ENCODE results near the gene ZFPM1. TPM values are rescaled to one million over a fixed set of nuclear protein-coding genes. Genes with fewer than 3 reads are reported as not detected.

Gene ZFPM1
- total RNA-seq, 4 donors from 2014 or later = 0.50 to 4.0 (median 1.3) TPM

DNA sequence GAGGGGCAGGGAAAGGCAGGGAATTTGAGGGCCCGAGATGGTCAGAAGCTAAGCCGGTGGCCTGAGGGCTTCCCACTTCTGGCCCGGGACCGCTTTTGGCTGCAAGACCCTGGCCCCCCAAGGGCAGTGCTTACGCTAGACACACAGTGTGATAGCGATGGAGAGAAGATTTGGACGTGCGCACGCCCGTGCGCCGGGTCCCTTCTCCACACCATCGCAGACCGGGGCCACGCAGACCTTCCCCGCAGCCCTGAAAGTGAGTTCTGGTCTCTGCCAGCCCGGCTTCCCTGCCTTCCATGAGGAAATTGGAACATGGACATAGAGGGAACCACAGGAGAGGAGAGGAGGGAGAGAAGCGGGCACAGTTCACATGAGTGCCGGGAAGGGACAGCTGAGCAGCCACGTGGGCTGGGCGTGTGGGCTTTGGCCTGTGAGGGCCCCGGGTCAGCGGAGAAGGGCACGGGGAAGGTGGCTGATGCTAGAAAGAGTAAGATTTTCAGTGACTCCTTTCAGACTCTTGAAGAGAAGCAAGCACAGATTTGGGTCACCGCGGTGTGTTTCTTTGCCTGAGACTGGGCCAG lies 23.8 kb downstream of the ZFPM1 start:
- ATAC-seq (ENCODE audit: low FRiP score) (no peak), DNase-seq (ENCODE audit: low spot score) (no peak)
- TF ChIP-seq, protein P1, sequence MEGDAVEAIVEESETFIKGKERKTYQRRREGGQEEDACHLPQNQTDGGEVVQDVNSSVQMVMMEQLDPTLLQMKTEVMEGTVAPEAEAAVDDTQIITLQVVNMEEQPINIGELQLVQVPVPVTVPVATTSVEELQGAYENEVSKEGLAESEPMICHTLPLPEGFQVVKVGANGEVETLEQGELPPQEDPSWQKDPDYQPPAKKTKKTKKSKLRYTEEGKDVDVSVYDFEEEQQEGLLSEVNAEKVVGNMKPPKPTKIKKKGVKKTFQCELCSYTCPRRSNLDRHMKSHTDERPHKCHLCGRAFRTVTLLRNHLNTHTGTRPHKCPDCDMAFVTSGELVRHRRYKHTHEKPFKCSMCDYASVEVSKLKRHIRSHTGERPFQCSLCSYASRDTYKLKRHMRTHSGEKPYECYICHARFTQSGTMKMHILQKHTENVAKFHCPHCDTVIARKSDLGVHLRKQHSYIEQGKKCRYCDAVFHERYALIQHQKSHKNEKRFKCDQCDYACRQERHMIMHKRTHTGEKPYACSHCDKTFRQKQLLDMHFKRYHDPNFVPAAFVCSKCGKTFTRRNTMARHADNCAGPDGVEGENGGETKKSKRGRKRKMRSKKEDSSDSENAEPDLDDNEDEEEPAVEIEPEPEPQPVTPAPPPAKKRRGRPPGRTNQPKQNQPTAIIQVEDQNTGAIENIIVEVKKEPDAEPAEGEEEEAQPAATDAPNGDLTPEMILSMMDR (IDR thresholded peaks at IDR 0.05) = no peak

GRCh38 chr16:88477631-88478519 lies 24.8 kb downstream of the ZFPM1 start:
- ATAC-seq (ENCODE audit: low FRiP score) = no peak
- TF ChIP-seq, protein P1 (IDR thresholded peaks at IDR 0.05) = no peak

GRCh38 chr16:88478889-88479792 lies 26.1 kb downstream of the ZFPM1 start:
- TF ChIP-seq, protein P1 (IDR thresholded peaks at IDR 0.05) = no peak
- ATAC-seq (ENCODE audit: low FRiP score) (no peak), DNase-seq (ENCODE audit: low spot score) (no peak)

More at GRCh38 chr16:88477631-88478519, 24.8 kb downstream of the ZFPM1 start:
- no peak for DNase-seq (ENCODE audit: low spot score)

DNA sequence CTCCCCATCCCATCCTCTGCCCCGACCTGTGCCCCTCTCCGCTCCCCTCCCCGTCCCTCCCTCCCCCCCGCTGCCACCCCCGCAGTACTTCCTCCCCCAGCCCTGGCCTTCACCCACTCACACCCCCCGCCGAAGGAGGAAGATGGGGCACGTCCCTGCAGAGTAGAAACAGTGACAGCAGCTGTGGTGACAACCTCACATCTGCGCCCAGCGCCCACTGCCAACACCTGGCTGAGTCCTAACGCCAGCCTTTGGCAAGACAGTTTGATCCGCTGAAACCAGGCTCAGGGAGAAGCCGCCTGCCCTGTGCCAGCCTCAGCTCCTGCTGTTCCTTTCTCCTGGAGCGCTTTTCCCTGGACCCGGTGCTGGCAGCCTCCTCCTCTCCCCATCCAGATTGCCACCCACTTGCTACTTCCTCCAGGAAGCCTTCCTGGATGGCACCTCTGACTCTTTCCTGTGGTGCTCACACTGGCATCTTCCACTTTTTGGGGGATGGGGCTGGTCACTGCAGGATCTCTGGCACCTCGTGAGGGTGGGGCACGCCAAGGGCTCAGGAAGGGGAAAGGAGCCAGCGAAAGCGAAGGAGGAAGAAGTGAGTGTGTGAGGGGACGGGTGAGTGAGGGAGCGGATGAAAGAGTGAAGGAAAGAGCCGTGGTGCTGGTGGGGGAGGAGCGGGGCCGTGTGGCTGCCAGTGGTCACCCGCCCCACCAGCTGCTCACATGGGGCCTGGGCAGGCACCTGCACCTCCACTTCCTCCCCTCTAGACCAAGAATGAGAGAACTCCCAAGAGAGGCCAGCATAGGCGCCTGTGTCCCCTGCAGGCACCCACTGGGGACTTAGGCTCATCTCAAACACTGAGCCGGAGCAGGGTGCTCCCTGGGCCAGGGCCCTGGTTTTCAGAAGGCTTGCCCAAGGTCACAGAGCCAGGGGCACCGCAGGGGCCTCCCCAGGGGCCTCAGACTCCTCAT lies 27.0 kb downstream of the ZFPM1 start:
- ATAC-seq (ENCODE audit: low FRiP score) = no peak
- no peak for DNase-seq (ENCODE audit: low spot score)
- TF ChIP-seq, protein P1 (IDR thresholded peaks at IDR 0.05) = no peak

GRCh38 chr16:88480829-88481228 lies 27.7 kb downstream of the ZFPM1 start:
- DNase-seq (ENCODE audit: low spot score) = no peak
- no peak for ATAC-seq (ENCODE audit: low FRiP score)
- TF ChIP-seq, protein P1 (IDR thresholded peaks at IDR 0.05) = no peak

DNA sequence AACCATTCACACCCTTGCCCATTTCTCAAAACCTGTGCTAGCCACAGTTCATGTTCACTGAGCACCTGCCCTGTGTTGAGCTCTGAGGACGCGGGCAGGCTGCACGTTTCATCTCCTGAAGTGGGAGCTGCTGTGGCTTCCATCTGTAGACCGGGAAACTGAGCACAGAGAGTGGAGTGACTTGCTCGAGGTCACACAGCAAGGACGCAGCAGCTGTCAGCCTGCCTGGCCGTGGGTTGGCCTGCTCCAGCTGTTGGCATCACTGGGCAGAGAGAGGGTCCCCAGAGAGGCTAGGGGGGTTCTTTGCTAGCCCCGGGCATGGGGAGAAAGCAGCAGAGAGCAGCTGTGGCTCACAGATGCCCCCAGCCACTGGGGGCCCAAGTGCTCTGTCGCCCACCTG lies 28.8 kb downstream of the ZFPM1 start:
- DNase-seq (ENCODE audit: low spot score) (no peak), ATAC-seq (ENCODE audit: low FRiP score) (no peak)

More for the DNA sequence above, 28.8 kb downstream of the ZFPM1 start:
- TF ChIP-seq, protein P1 (IDR thresholded peaks at IDR 0.05) = no peak
